ENCODE results near the gene WWOX.
"Not testable (repeated sequence)": the region's sequence is repeated elsewhere in the genome, so short reads cannot be mapped to it uniquely, and the experiment has no call there.

Gene WWOX

DNA sequence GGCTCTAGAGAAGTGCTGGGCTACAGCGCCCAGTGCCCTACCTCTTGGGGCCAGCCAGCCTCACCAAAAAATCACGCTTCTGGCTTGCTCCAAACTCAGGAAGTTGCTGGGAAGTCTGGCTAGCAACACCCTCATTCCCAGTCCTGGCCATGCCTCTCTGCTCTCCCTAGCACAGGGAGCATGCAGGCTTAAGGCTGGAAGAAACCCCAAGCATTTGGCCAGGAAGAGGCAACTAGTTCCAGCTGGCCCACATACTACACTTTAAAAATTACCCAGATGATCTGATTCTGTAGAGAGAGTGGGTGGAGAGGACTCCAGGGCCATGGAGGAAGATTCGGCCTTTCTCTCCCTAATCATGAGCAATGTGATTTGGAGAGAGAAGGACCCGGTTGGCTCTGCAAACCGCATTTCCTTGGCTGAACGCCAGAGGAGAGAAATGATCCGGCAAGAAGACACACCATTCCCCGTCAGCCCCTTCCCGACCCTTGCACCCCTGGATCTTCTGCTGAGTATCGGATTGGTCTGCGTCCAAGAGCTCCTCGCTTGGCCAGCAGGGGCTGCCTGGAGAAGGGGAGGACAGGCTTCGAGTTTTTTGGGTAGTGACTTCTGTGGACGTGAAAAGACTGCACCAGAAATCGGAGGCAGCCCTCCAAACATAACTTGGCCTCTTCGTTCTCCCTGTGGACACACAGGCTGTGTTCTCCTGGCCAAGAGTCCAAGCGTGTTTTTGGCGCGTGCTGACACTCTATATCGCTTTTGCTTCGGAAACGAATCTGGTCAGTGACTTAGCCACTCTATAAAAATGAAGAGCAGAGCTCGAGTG is 406.3 kb downstream of the WWOX start:
- peak; percentile 8 for DNase-seq

GRCh38 chr16:78506367-78507193 is 407.1 kb downstream of the WWOX start:
- no peak for DNase-seq

GRCh38 chr16:78507576-78507975 is 408.1 kb downstream of the WWOX start:
- DNase-seq = no peak

GRCh38 chr16:78509965-78510364 is 410.5 kb downstream of the WWOX start:
- no peak for DNase-seq

DNA sequence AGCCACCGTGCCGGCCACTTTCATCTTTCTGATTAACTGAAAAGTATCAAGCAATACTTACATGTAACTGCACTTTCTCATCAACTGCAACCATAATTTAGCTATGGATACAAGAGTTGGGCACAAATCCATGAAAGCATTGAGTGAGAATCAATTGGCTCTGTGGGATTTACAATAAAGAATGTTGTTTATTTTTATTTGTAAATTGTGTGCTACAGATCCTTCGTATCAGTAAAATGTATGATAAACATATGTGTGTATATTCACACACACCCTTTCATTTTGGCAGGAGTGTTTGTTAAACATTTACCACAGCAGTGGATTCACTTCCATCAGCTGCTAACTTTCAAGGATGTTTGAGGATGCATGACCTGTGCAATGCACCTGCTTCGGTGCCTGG is 411.0 kb downstream of the WWOX start:
- DNase-seq = no peak

DNA sequence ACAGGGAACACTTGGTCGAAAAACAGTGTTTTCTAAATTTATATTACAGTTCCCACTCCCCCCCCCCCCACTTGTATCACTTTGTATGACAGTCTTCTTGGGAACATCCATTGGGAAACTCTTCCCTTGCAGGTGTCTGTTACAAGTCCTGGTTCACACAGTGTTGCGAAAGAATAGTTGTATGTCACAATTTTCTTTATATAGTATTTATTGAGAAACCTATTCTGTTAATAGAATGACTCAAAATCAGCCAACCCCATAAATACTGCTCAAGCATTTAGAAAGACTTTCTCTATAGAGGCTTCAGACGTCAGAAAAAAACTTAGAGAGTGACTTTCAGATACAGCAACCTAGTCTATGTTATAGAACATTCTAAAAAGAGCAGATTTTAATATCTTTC is 414.4 kb downstream of the WWOX start:
- no peak for DNase-seq

DNA sequence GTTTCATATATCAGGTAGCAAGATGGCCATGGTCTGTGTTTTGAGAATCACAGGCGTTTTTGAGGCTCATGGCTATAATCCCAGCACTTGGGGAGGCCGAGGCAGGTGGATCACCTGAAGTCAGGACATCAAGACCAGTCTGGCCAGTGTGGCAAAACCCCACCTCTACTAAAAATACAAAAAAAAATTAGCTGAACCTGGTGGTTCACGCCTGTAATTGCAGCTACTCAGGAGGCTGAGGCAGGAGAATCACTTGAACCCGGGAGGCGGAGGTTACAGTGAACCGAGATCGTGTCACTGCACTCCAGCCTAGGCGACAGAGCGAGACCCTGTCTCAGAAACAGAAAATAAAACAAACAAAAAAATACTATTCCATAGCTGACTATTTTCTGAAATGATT is 415.4 kb downstream of the WWOX start:
- not testable (repeated sequence) for DNase-seq

- DNase-seq = no peak
Measured at GRCh38 chr16:78515421-78515820, 416.0 kb downstream of the WWOX start.

DNA sequence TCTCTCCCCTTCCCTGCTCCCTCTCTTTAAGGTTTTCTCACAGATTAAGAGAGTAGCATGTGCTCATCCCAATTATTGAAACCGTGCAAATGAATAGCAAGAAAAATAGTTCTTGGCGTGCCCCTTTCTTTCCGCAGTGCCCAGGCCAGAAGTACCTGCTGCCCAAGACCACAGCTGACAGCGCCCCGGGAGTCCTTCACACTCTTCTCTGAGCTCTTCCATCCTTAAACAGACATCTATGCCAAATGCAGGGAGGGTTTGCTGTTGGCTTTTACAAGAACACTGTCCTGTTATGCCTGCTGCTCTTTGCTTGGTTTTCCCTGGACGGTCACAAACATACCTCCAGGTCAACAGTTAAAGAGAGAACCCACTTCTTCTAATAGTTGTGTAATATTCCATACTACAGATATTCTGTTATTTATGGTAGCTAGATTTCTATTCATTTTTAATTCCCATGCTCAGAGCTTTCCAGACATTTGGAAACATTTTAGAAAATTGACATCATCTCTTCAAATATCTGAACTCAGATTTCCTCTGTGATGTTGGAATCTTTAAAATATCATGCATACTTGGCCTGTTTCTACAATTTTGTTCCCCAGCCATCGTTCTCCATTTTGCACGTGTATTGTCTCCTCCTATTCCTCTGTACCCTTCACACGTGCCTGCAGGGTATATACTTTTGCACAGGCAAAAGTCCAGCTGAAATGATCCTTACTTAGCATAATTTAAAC is 416.7 kb downstream of the WWOX start:
- no peak for DNase-seq

GRCh38 chr16:78519896-78520295 is 420.4 kb downstream of the WWOX start:
- DNase-seq = no peak

- no peak for DNase-seq
Measured at GRCh38 chr16:78520470-78520869, 421.0 kb downstream of the WWOX start.

DNA sequence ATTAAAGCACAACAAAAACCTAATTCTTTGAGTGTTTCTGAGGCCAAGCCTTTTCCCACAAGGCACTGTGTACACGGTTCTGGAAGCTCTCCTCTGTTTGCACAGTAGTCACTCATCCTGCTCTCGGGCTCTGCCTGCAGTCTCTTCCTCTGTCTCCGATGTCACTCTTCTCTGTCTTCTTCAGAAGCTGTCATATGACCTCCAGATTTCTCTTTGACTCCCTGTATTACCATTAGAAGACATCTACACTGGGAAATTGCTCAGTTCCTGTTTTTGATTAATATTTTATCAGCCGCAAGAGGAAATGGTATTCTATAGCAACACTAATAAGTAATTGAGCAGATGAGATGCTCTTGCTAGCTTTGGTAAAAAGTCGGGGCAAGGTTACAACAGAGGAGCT is 422.9 kb downstream of the WWOX start:
- no peak for DNase-seq

DNA sequence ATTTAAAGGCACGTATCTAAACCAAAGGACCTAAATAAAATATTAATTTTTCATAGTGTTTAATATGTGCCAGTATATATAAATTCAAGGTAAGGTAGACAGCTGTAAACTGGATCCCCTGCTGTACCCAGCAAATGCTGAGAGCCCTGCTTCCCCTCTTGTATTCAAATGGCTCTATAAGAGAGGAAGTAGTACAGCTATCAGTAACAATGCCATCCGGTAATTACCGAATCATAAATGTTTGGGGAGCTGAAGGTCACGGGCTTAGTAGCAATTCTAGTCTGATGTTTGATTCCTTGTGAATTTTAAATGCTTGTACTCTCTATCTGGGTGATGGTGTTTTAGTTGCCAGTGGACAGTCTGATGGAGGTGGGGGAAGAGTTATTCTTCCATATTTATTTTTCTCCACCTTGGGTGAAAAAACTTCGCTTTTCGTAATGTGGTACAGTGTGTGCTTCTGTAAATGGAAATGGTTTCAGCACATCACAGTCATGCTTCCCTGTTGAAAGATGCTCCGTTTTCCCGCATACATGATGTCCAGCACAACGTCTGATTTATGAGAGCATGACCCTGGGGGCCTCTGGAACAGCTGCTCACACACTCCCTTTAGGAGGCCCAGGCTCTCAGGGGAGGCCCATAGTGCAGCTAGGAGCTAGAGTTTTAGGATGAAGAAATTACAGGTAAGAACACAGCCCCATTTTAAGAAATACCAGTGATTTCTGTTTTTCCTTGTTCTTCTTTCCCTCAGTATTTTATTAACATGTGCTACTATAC is 423.9 kb downstream of the WWOX start:
- no peak for DNase-seq

- DNase-seq = no peak
Measured at GRCh38 chr16:78524066-78524595, 424.7 kb downstream of the WWOX start.

DNA sequence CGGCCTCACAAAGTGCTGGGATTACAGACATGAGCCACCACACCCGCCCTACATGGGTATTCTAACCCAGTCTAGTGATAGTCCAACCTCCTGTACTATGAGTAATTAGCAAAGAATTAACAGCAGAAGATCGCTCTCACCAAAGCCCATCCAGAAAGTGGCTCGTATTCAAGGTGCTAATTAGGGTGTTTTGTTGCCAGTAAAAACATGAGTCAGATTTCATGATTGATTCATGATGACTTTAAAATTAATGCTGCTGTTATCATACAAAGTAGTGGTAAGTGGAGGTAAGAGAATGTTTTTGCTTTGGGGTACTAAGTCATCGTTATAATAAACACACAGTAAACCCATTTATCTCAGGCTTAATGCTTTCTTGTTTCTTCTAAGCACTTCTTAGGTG is 428.8 kb downstream of the WWOX start:
- DNase-seq = no peak

GRCh38 chr16:78529881-78530280 is 430.4 kb downstream of the WWOX start:
- DNase-seq = no peak

DNA sequence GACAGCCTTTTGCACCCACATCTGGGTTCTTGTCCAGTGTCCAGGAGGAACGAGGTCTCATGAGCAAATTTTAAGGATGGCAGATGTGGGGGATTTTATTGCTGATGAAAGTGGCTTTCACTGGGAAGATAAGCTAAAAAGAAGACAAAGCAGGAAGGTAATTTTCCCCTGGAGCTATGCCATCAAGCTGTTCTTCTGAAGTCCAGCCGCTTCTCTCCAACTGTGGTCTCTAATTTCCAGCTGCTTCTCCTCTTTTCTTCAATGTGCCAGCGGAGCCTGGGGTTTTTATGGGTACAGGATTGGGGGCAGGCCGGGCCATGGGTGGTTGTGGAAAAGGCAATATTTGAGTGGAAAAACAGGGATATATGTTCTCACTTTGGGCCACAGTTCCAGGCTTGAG is 430.8 kb downstream of the WWOX start:
- no peak for DNase-seq

- DNase-seq = no peak
Measured at GRCh38 chr16:78535098-78535497, 435.6 kb downstream of the WWOX start.

DNA sequence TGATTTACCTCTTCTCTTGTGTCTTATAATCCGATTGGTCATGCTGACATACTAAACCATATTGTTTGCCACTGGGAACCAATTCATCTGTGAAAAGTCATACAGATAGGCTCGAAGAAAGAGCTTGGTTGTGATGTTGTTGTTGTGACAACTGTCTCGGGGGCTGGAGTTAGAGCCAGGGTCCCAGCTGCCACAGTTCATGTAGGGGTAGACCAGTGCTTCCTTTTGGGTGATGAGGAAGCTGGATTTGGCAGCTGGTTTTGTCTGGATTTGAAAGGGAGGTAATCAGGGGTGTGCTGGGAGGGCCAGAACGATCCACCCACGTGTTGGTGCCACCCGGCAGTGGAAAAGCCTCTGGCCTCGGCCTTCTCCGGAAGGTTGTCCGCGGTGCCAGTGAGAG is 438.1 kb downstream of the WWOX start:
- no peak for DNase-seq

- DNase-seq = no peak
Measured at GRCh38 chr16:78538292-78538691, 438.8 kb downstream of the WWOX start.

GRCh38 chr16:78538919-78539318 is 439.5 kb downstream of the WWOX start:
- DNase-seq = no peak

DNA sequence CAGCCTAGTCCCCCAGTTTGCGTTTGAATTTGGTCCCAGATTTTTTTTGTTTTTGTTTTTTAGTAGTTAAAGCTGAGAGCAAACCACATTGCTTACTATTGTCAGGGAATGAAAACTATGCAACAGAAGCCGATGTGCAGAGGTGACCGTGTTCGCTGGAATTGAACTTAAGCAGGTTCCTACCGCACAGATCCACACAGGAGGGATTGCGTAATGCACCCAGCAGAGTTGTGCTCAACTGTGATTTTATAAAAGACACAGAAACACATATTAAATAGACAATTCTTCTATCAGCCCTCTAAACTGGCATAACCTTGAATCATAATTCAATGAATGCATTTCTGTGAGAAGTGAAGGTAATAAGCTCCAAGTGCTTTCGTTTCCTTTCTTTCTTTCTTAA is 443.0 kb downstream of the WWOX start:
- DNase-seq = no peak

Measured in fibroblast of skin of back (primary cell).